H9 (cell line): ENCODE results near the gene CNMD. TPM values are rescaled to one million over a fixed set of nuclear protein-coding genes. Genes with fewer than 3 reads are reported as not detected.

Experiments used
- DNase-seq: peaks from one replicate; pipeline ENCODE4 v3.0.0-alpha.2; 2017
- H2AFZ ChIP-seq: one replicate; pipeline ENCODE4 v1.6.1; 2013; ENCODE audit warnings: mild to moderate bottlenecking, low read length, control low read depth, moderate library complexity
- H2AK5ac ChIP-seq: 2 replicates; pipeline ENCODE4 v1.6.1; 2013; ENCODE audit warnings: low read length, control low read depth, mixed read lengths; ENCODE audit not compliant: insufficient read length
- H2BK120ac ChIP-seq: one replicate; pipeline ENCODE4 v1.6.1; 2013; ENCODE audit warnings: low read depth, mild to moderate bottlenecking, low read length, control low read depth, inconsistent platforms; ENCODE audit not compliant: poor library complexity, severe bottlenecking
- H2BK12ac ChIP-seq: 2 replicates; pipeline ENCODE4 v1.6.1; 2013; ENCODE audit warnings: low read length, control low read depth, mixed read lengths, low read depth; ENCODE audit not compliant: insufficient read length
- H2BK15ac ChIP-seq: 2 replicates; pipeline ENCODE4 v1.6.1; 2013; ENCODE audit warnings: low read depth, low read length, control low read depth
- H2BK20ac ChIP-seq: one replicate; pipeline ENCODE4 v1.6.1; 2013; ENCODE audit warnings: low read depth, mild to moderate bottlenecking, low read length, control low read depth, inconsistent platforms; ENCODE audit not compliant: poor library complexity, severe bottlenecking
- H2BK5ac ChIP-seq: 2 replicates; pipeline ENCODE4 v1.6.1; 2013; ENCODE audit warnings: low read length, control low read depth, mixed read lengths; ENCODE audit not compliant: insufficient read length
- H3K14ac ChIP-seq: 2 replicates; pipeline ENCODE4 v1.6.1; 2013; ENCODE audit warnings: low read length, control low read depth; ENCODE audit not compliant: insufficient read depth
- H3K18ac ChIP-seq: 2 replicates; pipeline ENCODE4 v1.6.1; 2013; ENCODE audit warnings: low read depth, mild to moderate bottlenecking, mixed read lengths, low read length, control low read depth; ENCODE audit not compliant: insufficient read length
- H3K23ac ChIP-seq: 2 replicates; pipeline ENCODE4 v1.6.1; 2013; ENCODE audit warnings: low read length, control low read depth, mixed read lengths, low read depth; ENCODE audit not compliant: insufficient read length
- H3K23me2 ChIP-seq: 2 replicates; pipeline ENCODE4 v1.6.1; 2013; ENCODE audit warnings: low read depth, mild to moderate bottlenecking, mixed read lengths, low read length, control low read depth; ENCODE audit not compliant: insufficient read length, poor library complexity, severe bottlenecking
- H3K27ac ChIP-seq: 2 replicates; pipeline ENCODE4 v1.5.1; 2013; ENCODE audit warnings: low read length, control low read depth, mixed read lengths, low read depth; ENCODE audit not compliant: insufficient read length
- H3K27me3 ChIP-seq: 2 replicates; pipeline ENCODE4 v1.6.1; 2013; ENCODE audit warnings: low read length, control low read depth, inconsistent platforms; ENCODE audit not compliant: insufficient read depth
- H3K4ac ChIP-seq: 2 replicates; pipeline ENCODE4 v1.6.1; 2013; ENCODE audit warnings: low read depth, mild to moderate bottlenecking, control low read depth, inconsistent platforms, low read length, moderate library complexity
- H3K4me1 ChIP-seq: 2 replicates; pipeline ENCODE4 v1.6.1; 2013; ENCODE audit warnings: low read length, control low read depth, inconsistent platforms; ENCODE audit not compliant: insufficient read depth
- H3K4me2 ChIP-seq: 2 replicates; pipeline ENCODE4 v1.6.1; 2013; ENCODE audit warnings: low read length, control low read depth, mixed read lengths; ENCODE audit not compliant: insufficient read length, insufficient read depth
- H3K56ac ChIP-seq: 2 replicates; pipeline ENCODE4 v1.6.1; 2013; ENCODE audit warnings: low read depth, mild to moderate bottlenecking, mixed read lengths, low read length, control low read depth; ENCODE audit not compliant: insufficient read length
- H3K79me1 ChIP-seq: 2 replicates; pipeline ENCODE4 v1.6.1; 2013; ENCODE audit warnings: low read depth, mild to moderate bottlenecking, moderate library complexity, low read length, control low read depth, inconsistent platforms; ENCODE audit not compliant: insufficient read depth, poor library complexity, severe bottlenecking
- H3K79me2 ChIP-seq: 2 replicates; pipeline ENCODE4 v1.6.1; 2013; ENCODE audit warnings: low read length, control low read depth, inconsistent platforms; ENCODE audit not compliant: insufficient read depth
- H3K9ac ChIP-seq: 2 replicates; pipeline ENCODE4 v1.6.1; 2013; ENCODE audit warnings: low read length, control low read depth, mixed read lengths; ENCODE audit not compliant: insufficient read length; ENCODE audit errors: extremely low read depth
- H3K9me3 ChIP-seq: one replicate; pipeline ENCODE4 v1.6.1; 2013; ENCODE audit warnings: low read depth, low read length, inconsistent platforms; ENCODE audit not compliant: control insufficient read depth
- H3T11ph ChIP-seq: one replicate; pipeline ENCODE4 v1.6.1; 2013; ENCODE audit warnings: mild to moderate bottlenecking, low read length, control low read depth, inconsistent platforms
- H4K20me1 ChIP-seq: one replicate; pipeline ENCODE4 v1.6.1; 2013; ENCODE audit not compliant: control insufficient read depth, insufficient read length, insufficient read depth
- H4K5ac ChIP-seq: 2 replicates; pipeline ENCODE4 v1.6.1; 2013; ENCODE audit warnings: low read depth, mild to moderate bottlenecking, mixed read lengths, low read length, control low read depth; ENCODE audit not compliant: insufficient read length
- H4K8ac ChIP-seq: replicated peaks from 2 replicates; pipeline ENCODE4 v1.6.1; 2013; ENCODE audit warnings: low read length, control low read depth, mixed read lengths, low read depth; ENCODE audit not compliant: insufficient read length
- H4K91ac ChIP-seq: 2 replicates; pipeline ENCODE4 v1.6.1; 2013; ENCODE audit warnings: low read depth, mild to moderate bottlenecking, moderate library complexity, mixed read lengths, low read length, control low read depth; ENCODE audit not compliant: insufficient read length
- H3K27ac Mint-ChIP-seq, 3 experiments: 2 replicates in 2 of 3; 3 replicates in 1 of 3; pipeline ENCODE4 v1.8.0; 2020 to 2021; ENCODE audit warnings: mixed read lengths in 3 of 3, mild to moderate bottlenecking in 1 of 3, moderate library complexity in 1 of 3
- H3K27me3 Mint-ChIP-seq: 2 replicates; pipeline ENCODE4 v1.8.0; 2021; ENCODE audit warnings: low read depth, mild to moderate bottlenecking, moderate library complexity, mixed read lengths
- H3K36me3 Mint-ChIP-seq, 3 experiments: 2 replicates in 2 of 3; 3 replicates in 1 of 3; pipeline ENCODE4 v1.8.0; 2020 to 2021; ENCODE audit warnings: low read depth in 3 of 3, mixed read lengths in 3 of 3; ENCODE audit not compliant: insufficient read depth in 1 of 3
- H3K4me1 Mint-ChIP-seq, 2 experiments: 2 replicates each; pipeline ENCODE4 v1.8.0; 2020; ENCODE audit warnings: mixed read lengths in 2 of 2
- H3K4me3 Mint-ChIP-seq, 2 experiments: 2 replicates in 1 of 2; 3 replicates in 1 of 2; pipeline ENCODE4 v1.8.0; 2020 to 2021; ENCODE audit warnings: mild to moderate bottlenecking in 2 of 2, mixed read lengths in 2 of 2, moderate library complexity in 1 of 2
- H3K9me3 Mint-ChIP-seq, 2 experiments: 2 replicates in 1 of 2; 3 replicates in 1 of 2; pipeline ENCODE4 v1.8.0; 2020; ENCODE audit warnings: mild to moderate bottlenecking in 2 of 2, mixed read lengths in 2 of 2, moderate library complexity in 1 of 2
- CTCF ChIP-seq: fragments of 200-600 bp; sonication (generic); conservative IDR thresholded peaks from 3 replicates; pipeline ENCODE4 v1.8.0; 2021; ENCODE audit warnings: antibody characterized with exemption, mild to moderate bottlenecking
- WGBS: extraction: QIAGEN DNeasy Blood & Tissue Kit; methylation state at CpG from one replicate; pipeline ENCODE4 v1.1.7; 2013; ENCODE audit warnings: missing lambda C conversion rate, low lambda C conversion rate, mixed read lengths; ENCODE audit not compliant: insufficient read length; ENCODE audit errors: extremely low coverage; 5-methylcytosine and 5-hydroxymethylcytosine counted together
- total RNA-seq: library from RNA; stranded (reverse); gene quantifications from 2 replicates; pipeline ENCODE4 v1.2.1, GENCODE V29; 2021

Gene CNMD
- total RNA-seq, 1 experiment from 2014 or later, result 96.0 TPM

- no peaks in the 10 kb centered on the region; the same call in 1 of the 2 replicates for H3K27me3 Mint-ChIP-seq
- H3K36me3 Mint-ChIP-seq, result no peaks in the 10 kb centered on the region
Observed at GRCh38 chr13:52760077-52760476, 20.5 kb upstream of the CNMD start.

More at GRCh38 chr13:52760077-52760476, 20.5 kb upstream of the CNMD start:
- Mint-ChIP-seq H3K4me1 (peaks cover 5 to 7% of the 10 kb centered on the region in 2 experiments), H3K9me3 (no peaks in the 10 kb centered on the region), H3K4me3 (no peak overlapping the region), H3K27ac (no peak overlapping the region)
- no peak overlapping the region for H3K18ac ChIP-seq
- no peak overlapping the region for H3K27ac ChIP-seq
- no peak overlapping the region for H3K14ac ChIP-seq
- no peak overlapping the region for H2AFZ ChIP-seq
- H3K79me1 ChIP-seq, result no peaks in the 10 kb centered on the region
- H3K4me2 ChIP-seq, result no peak overlapping the region
- H2BK5ac ChIP-seq, result no peak overlapping the region
- WGBS, result no CpG with 5 or more reads among the region's 2 CpGs
- H2BK12ac ChIP-seq, result no peak overlapping the region
- H2BK15ac ChIP-seq, result no peak overlapping the region
- H3K9me3 ChIP-seq, result no peaks in the 10 kb centered on the region
- no peak for TF ChIP-seq CTCF
- DNase-seq, result no peak
- no peak overlapping the region for H4K8ac ChIP-seq
- H4K20me1 ChIP-seq, result no peaks in the 10 kb centered on the region
- H4K91ac ChIP-seq, result no peak overlapping the region
- H3K27me3 ChIP-seq, result no peaks in the 10 kb centered on the region
- no peak overlapping the region for H3T11ph ChIP-seq
- no peak overlapping the region for H3K56ac ChIP-seq
- H3K9ac ChIP-seq, result no peak overlapping the region
- no peak overlapping the region for H2BK20ac ChIP-seq
- no peak overlapping the region for H4K5ac ChIP-seq
- no peak overlapping the region for H3K4ac ChIP-seq
- no peaks in the 10 kb centered on the region for H3K79me2 ChIP-seq
- H3K23me2 ChIP-seq, result no peaks in the 10 kb centered on the region
- H3K23ac ChIP-seq, result no peak overlapping the region
- no peaks in the 10 kb centered on the region for H3K4me1 ChIP-seq
- H2BK120ac ChIP-seq, result no peak overlapping the region
- no peak overlapping the region for H2AK5ac ChIP-seq
